ENCODE data around the gene ITGAV. TPM values are rescaled to one million over a fixed set of nuclear protein-coding genes. Genes with fewer than 3 reads are reported as not detected.

The ITGAV gene
- total and polyA plus RNA-seq, 2 of the 4 experiments (the other 2 are of a cell fraction) = 45.8 to 181 TPM

DNA sequence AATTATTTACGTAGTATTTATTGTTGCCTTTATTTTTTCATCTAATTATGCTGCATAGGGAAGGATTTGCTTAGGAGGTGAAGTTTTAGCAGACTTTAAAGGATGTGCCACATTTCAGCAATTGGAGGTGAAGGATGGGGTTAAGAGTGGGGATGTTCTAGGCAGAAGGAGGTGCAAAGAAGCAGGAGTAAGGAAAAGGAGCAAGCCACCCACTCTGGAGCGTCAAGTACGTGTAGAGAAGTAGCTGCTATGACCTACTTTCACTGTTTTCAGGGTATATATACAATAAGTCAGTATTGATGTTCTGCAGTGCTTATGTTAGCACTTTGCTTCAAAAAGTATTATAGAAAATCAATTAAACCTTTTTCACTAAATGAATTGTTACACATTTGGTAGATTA, 34.4 kb downstream of the ITGAV start:
- Histone ChIP-seq H3K56ac (ENCODE audit: extremely low read depth, insufficient read depth, low read length) (no peak overlapping the region), H3K9me3 (ENCODE audit: control insufficient read depth, insufficient read depth, low read length) (no peaks in the 10 kb centered on the region), H3K27me3 (ENCODE audit: control insufficient read depth, insufficient read depth, low read length) (no peaks in the 10 kb centered on the region), H3K27ac (ENCODE audit: insufficient read depth, low read length) (no peak overlapping the region), H3K4me2 (ENCODE audit: low read depth, low read length) (no peak overlapping the region), H3K14ac (replicated peaks; ENCODE audit: low read depth, low read length) (no peak overlapping the region), H3K4me1 (ENCODE audit: control insufficient read depth, insufficient read depth, low read length) (no peaks in the 10 kb centered on the region), H3K36me3 (ENCODE audit: control insufficient read depth, insufficient read depth, low read length) (peaks cover 17% of the 10 kb centered on the region), H3K4ac (ENCODE audit: low read depth, low read length) (no peak overlapping the region), H2AK9ac (replicated peaks; ENCODE audit: low read depth, low read length, poor library complexity) (no peak overlapping the region), H4K20me1 (ENCODE audit: insufficient read depth, low read length) (no peaks in the 10 kb centered on the region), H2BK5ac (ENCODE audit: low read depth, low read length, poor library complexity, severe bottlenecking) (no peak overlapping the region), H3K79me1 (ENCODE audit: low read depth in 1 of 2, low read length in 2 of 2) (peaks cover 8 to 9% of the 10 kb centered on the region in 2 experiments), H3K4me3 (ENCODE audit: insufficient read depth, low read depth, low read length) (no peak overlapping the region), H4K91ac (ENCODE audit: insufficient read depth, low read depth, low read length) (no peak overlapping the region), H2AFZ (replicated peaks; ENCODE audit: low read length, poor library complexity) (no peak overlapping the region), H2BK20ac (ENCODE audit: low read depth, low read length) (no peak overlapping the region), H2BK15ac (ENCODE audit: low read depth, low read length) (no peak overlapping the region), H4K5ac (ENCODE audit: low read depth, low read length) (no peak overlapping the region), H3K23ac (ENCODE audit: low read depth, low read length) (no peak overlapping the region), H4K8ac (ENCODE audit: low read depth in 2 of 2, low read length in 2 of 2) (no peak overlapping the region), H3K9ac (ENCODE audit: low read depth, low read length) (no peak overlapping the region), H2BK120ac (ENCODE audit: low read depth, low read length) (no peak overlapping the region), H3K18ac (ENCODE audit: low read depth, low read length) (no peak overlapping the region), H2AK5ac (ENCODE audit: low read depth, low read length) (no peak overlapping the region), H3K9me1 (ENCODE audit: insufficient read depth, low read length) (no peaks in the 10 kb centered on the region)
- intact Hi-C loops (cut with micrococcal nuclease) (no loop called here), in situ Hi-C loops (cut with MboI; ENCODE audit: low sequenced_read_pairs) (no loop called here), dilution Hi-C loops (cut with HindIII; ENCODE audit: low sequenced_read_pairs, unreplicated experiment) (no loop called here)
- DNase-seq (no peak), ATAC-seq (ENCODE audit: low read depth) (no peak)
- POLR2A ChIA-PET (ENCODE audit: unreplicated experiment) = no interaction called here
- no CpG with 5 or more reads among the region's 3 CpGs for WGBS, 2 experiments (ENCODE audit: extremely low coverage in 2 of 2, insufficient read length in 1 of 2)
- CTCF ChIA-PET = no interaction called here
- TF ChIP-seq RCOR1 (IDR thresholded peaks at IDR 0.05; ENCODE audit: insufficient replicate concordance, low read length) (no peak), BHLHE40 (IDR thresholded peaks at IDR 0.05; ENCODE audit: low read depth, low read length) (no peak), USF2 (IDR thresholded peaks at IDR 0.05; ENCODE audit: low read depth, low read length) (no peak), CEBPB (IDR thresholded peaks at IDR 0.05; ENCODE audit: low read depth, low read length) (no peak), MAZ (IDR thresholded peaks at IDR 0.05; ENCODE audit: borderline replicate concordance, low read depth, low read length) (no peak)
- no TSS peak for BruUV-seq (replicated peaks)
